HG03139 (cell line): ENCODE results near the gene RTL1.

Source experiments
- ATAC-seq: cut with Tn5 transposase; IDR thresholded peaks from one replicate; pipeline ENCODE4 v1.9.1; 2021; ENCODE audit not compliant: unreplicated experiment

The RTL1 gene

GRCh38 chr14:100898935-100899883 lies 4.3 kb downstream of the RTL1 start:
- ATAC-seq: no peak

- ATAC-seq: no peak
Measured at GRCh38 chr14:100898465-100898864, 5.1 kb downstream of the RTL1 start.

- no peak for ATAC-seq
Measured at GRCh38 chr14:100896369-100897060, 7.0 kb downstream of the RTL1 start.

GRCh38 chr14:100895411-100895810 lies 8.1 kb downstream of the RTL1 start:
- ATAC-seq: no peak

- ATAC-seq: no peak
Measured at GRCh38 chr14:100894416-100894815, 9.1 kb downstream of the RTL1 start.

GRCh38 chr14:100893760-100894159 lies 9.8 kb downstream of the RTL1 start:
- no peak for ATAC-seq

GRCh38 chr14:100893228-100893601 lies 10.3 kb downstream of the RTL1 start:
- no peak for ATAC-seq

- no peak for ATAC-seq
Measured at GRCh38 chr14:100892496-100893227, 10.9 kb downstream of the RTL1 start.

GRCh38 chr14:100891501-100892445 lies 11.7 kb downstream of the RTL1 start:
- ATAC-seq: no peak

GRCh38 chr14:100891051-100891450 lies 12.5 kb downstream of the RTL1 start:
- ATAC-seq: no peak

- ATAC-seq: no peak
Measured at GRCh38 chr14:100890061-100890850, 13.3 kb downstream of the RTL1 start.

GRCh38 chr14:100889641-100890040 lies 13.9 kb downstream of the RTL1 start:
- ATAC-seq: no peak

GRCh38 chr14:100888789-100889315 lies 14.7 kb downstream of the RTL1 start:
- ATAC-seq: no peak

GRCh38 chr14:100887728-100888335 lies 15.7 kb downstream of the RTL1 start:
- no peak for ATAC-seq

GRCh38 chr14:100885617-100886016 lies 17.9 kb downstream of the RTL1 start:
- no peak for ATAC-seq

GRCh38 chr14:100885196-100885595 lies 18.3 kb downstream of the RTL1 start:
- ATAC-seq: no peak

- no peak for ATAC-seq
Measured at GRCh38 chr14:100884456-100884855, 19.1 kb downstream of the RTL1 start.

GRCh38 chr14:100883789-100884101 lies 19.8 kb downstream of the RTL1 start:
- ATAC-seq: no peak
